GM19395 (cell line): ENCODE measurements around the gene TESK2.
"Not testable (repeated sequence)": the region's sequence is repeated elsewhere in the genome, so short reads cannot be mapped to it uniquely, and the experiment has no call there.

Experiments
- ATAC-seq: cut with Tn5 transposase; IDR thresholded peaks from one replicate; pipeline ENCODE4 v1.9.1; 2021; ENCODE audit warnings: mild to moderate bottlenecking, moderate library complexity; ENCODE audit not compliant: unreplicated experiment

The TESK2 gene

GRCh38 chr1:45490626-45491486 lies at the start of gene TESK2:
TESK2 (minus strand) TSS chr1:45491163; CDS start chr1:45457785, 33,378 bp downstream.
- peak; percentile 92 for ATAC-seq

- ATAC-seq: no peak
Measured at GRCh38 chr1:45536886-45537285, 45.9 kb upstream of the TESK2 start.

- ATAC-seq: no peak
Measured at GRCh38 chr1:45535988-45536766, 45.2 kb upstream of the TESK2 start.

GRCh38 chr1:45531873-45532272 lies 40.9 kb upstream of the TESK2 start:
- ATAC-seq: no peak

GRCh38 chr1:45530632-45531135 lies 39.7 kb upstream of the TESK2 start:
- ATAC-seq: no peak

GRCh38 chr1:45526135-45526644 lies 35.2 kb upstream of the TESK2 start:
- no peak for ATAC-seq

GRCh38 chr1:45523975-45524374 lies 33.0 kb upstream of the TESK2 start:
- ATAC-seq: not testable (repeated sequence)

GRCh38 chr1:45523516-45523915 lies 32.6 kb upstream of the TESK2 start:
- ATAC-seq: not testable (repeated sequence)

- ATAC-seq: peak; percentile 16
Measured at GRCh38 chr1:45522324-45523104, 31.6 kb upstream of the TESK2 start.

- ATAC-seq: peak; percentile 85
Measured at GRCh38 chr1:45521413-45522323, 30.7 kb upstream of the TESK2 start, which contains the start of gene PRDX1. PRDX1 (minus strand) TSS chr1:45521884; CDS start chr1:45519043, 2,841 bp downstream.

- not testable (repeated sequence) for ATAC-seq
Measured at GRCh38 chr1:45519774-45520173, 28.8 kb upstream of the TESK2 start.

- ATAC-seq: no peak
Measured at GRCh38 chr1:45518910-45519309, 27.9 kb upstream of the TESK2 start.

- ATAC-seq: not testable (repeated sequence)
Measured at GRCh38 chr1:45518366-45518765, 27.4 kb upstream of the TESK2 start.

- ATAC-seq: no peak
Measured at GRCh38 chr1:45516465-45516864, 25.5 kb upstream of the TESK2 start.

- no peak for ATAC-seq
Measured at GRCh38 chr1:45516036-45516435, 25.1 kb upstream of the TESK2 start.

- not testable (repeated sequence) for ATAC-seq
Measured at GRCh38 chr1:45513532-45514260, 22.7 kb upstream of the TESK2 start.

GRCh38 chr1:45512641-45513054 lies 21.7 kb upstream of the TESK2 start:
- ATAC-seq: no peak

GRCh38 chr1:45510972-45511527 lies 20.1 kb upstream of the TESK2 start:
- no peak for ATAC-seq
